ENCODE measurements around the gene PCDH9. TPM values are rescaled to one million over a fixed set of nuclear protein-coding genes. Genes with fewer than 3 reads are reported as not detected.

Gene PCDH9
- total RNA-seq, 1 experiment from 2014 or later, result 0.11 TPM

GRCh38 chr13:67118277-67118676 lies 111.9 kb downstream of the PCDH9 start:
- H3K4me3 Mint-ChIP-seq (ENCODE audit: unreplicated experiment), result no peak overlapping the region

GRCh38 chr13:67117010-67117550 lies 113.1 kb downstream of the PCDH9 start:
- no peaks in the 10 kb centered on the region for H3K9me3 ChIP-seq
- intact Hi-C loops (cut with micrococcal nuclease; ENCODE audit: unreplicated experiment), result no loop called here
- H3K4me1 ChIP-seq, result no peaks in the 10 kb centered on the region
- H3K36me3 ChIP-seq (ENCODE audit: control insufficient read depth, insufficient read depth, low read length), result no peaks in the 10 kb centered on the region
- ChIA-PET POLR2A (no interaction called here), CTCF (no interaction called here)
- Mint-ChIP-seq H3K9me3 (ENCODE audit: unreplicated experiment) (no peaks in the 10 kb centered on the region), H3K4me1 (ENCODE audit: low read depth, unreplicated experiment) (no peaks in the 10 kb centered on the region), H3K36me3 (ENCODE audit: insufficient read depth, unreplicated experiment) (no peaks in the 10 kb centered on the region), H3K27me3 (ENCODE audit: insufficient read depth, unreplicated experiment) (no peaks in the 10 kb centered on the region), H3K27ac (ENCODE audit: unreplicated experiment) (no peak overlapping the region), H3K4me3 (ENCODE audit: unreplicated experiment) (no peak overlapping the region)
- no peak for DNase-seq
- no TSS peak for BruUV-seq (replicated peaks)
- no peaks in the 10 kb centered on the region for H3K27me3 ChIP-seq (replicated peaks; ENCODE audit: control insufficient read depth, insufficient read depth, low read length)
- no peak overlapping the region for H3K4me3 ChIP-seq (ENCODE audit: low read depth, low read length)
- no peak for TF ChIP-seq CTCF (IDR thresholded peaks at IDR 0.05; ENCODE audit: insufficient read depth in 1 of 2, low read depth in 1 of 2, low read length in 1 of 2, severe bottlenecking in 1 of 2, unreplicated experiment in 1 of 2)

More at GRCh38 chr13:67118277-67118676, 111.9 kb downstream of the PCDH9 start:
- Histone ChIP-seq H3K4me1 (no peaks in the 10 kb centered on the region), H3K4me3 (ENCODE audit: low read depth, low read length) (no peak overlapping the region), H3K27me3 (replicated peaks; ENCODE audit: control insufficient read depth, insufficient read depth, low read length) (no peaks in the 10 kb centered on the region), H3K36me3 (ENCODE audit: control insufficient read depth, insufficient read depth, low read length) (no peaks in the 10 kb centered on the region), H3K9me3 (no peaks in the 10 kb centered on the region)
- H3K4me1 Mint-ChIP-seq (ENCODE audit: low read depth, unreplicated experiment), result no peaks in the 10 kb centered on the region
- no TSS peak for BruUV-seq (replicated peaks)
- no peak overlapping the region for H3K27ac Mint-ChIP-seq (ENCODE audit: unreplicated experiment)
- no peak for DNase-seq
- H3K9me3 Mint-ChIP-seq (ENCODE audit: unreplicated experiment), result no peaks in the 10 kb centered on the region
- ChIA-PET CTCF (no interaction called here), POLR2A (no interaction called here)
- no peak for TF ChIP-seq CTCF (IDR thresholded peaks at IDR 0.05; ENCODE audit: insufficient read depth in 1 of 2, low read depth in 1 of 2, low read length in 1 of 2, severe bottlenecking in 1 of 2, unreplicated experiment in 1 of 2)
- no peaks in the 10 kb centered on the region for H3K27me3 Mint-ChIP-seq (ENCODE audit: insufficient read depth, unreplicated experiment)
- intact Hi-C loops (cut with micrococcal nuclease; ENCODE audit: unreplicated experiment), result no loop called here
- H3K36me3 Mint-ChIP-seq (ENCODE audit: insufficient read depth, unreplicated experiment), result no peaks in the 10 kb centered on the region

GRCh38 chr13:67107979-67108378 lies 122.2 kb downstream of the PCDH9 start:
- H3K9me3 ChIP-seq, result no peaks in the 10 kb centered on the region
- H3K4me1 ChIP-seq, result no peaks in the 10 kb centered on the region
- Mint-ChIP-seq H3K36me3 (ENCODE audit: insufficient read depth, unreplicated experiment) (no peaks in the 10 kb centered on the region), H3K4me1 (ENCODE audit: low read depth, unreplicated experiment) (no peaks in the 10 kb centered on the region), H3K27me3 (ENCODE audit: insufficient read depth, unreplicated experiment) (no peaks in the 10 kb centered on the region), H3K4me3 (ENCODE audit: unreplicated experiment) (no peak overlapping the region), H3K27ac (ENCODE audit: unreplicated experiment) (no peak overlapping the region), H3K9me3 (ENCODE audit: unreplicated experiment) (no peaks in the 10 kb centered on the region)
- POLR2A ChIA-PET, result no interaction called here
- intact Hi-C loops (cut with micrococcal nuclease; ENCODE audit: unreplicated experiment), result no loop called here
- CTCF ChIA-PET, result no interaction called here
- DNase-seq, result no peak
- BruUV-seq (replicated peaks), result no TSS peak
- H3K4me3 ChIP-seq (ENCODE audit: low read depth, low read length), result no peak overlapping the region
- no peaks in the 10 kb centered on the region for H3K27me3 ChIP-seq (replicated peaks; ENCODE audit: control insufficient read depth, insufficient read depth, low read length)
- TF ChIP-seq CTCF (IDR thresholded peaks at IDR 0.05; ENCODE audit: insufficient read depth in 1 of 2, low read depth in 1 of 2, low read length in 1 of 2, severe bottlenecking in 1 of 2, unreplicated experiment in 1 of 2), result no peak
- no peaks in the 10 kb centered on the region for H3K36me3 ChIP-seq (ENCODE audit: control insufficient read depth, insufficient read depth, low read length)

Data from Caco-2 (cell line).